GM23338 (cell line): ENCODE measurements around the gene TFF2. TPM values are rescaled to one million over a fixed set of nuclear protein-coding genes. Genes with fewer than 3 reads are reported as not detected.

Experiments used
- ATAC-seq: fragments of 200-7000 bp; cut with Tn5 transposase; 3 replicates; pipeline ENCODE4 v1.9.1; 2020
- DNase-seq: peaks from one replicate; pipeline ENCODE4 v3.0.0-alpha.2; 2015; ENCODE audit warnings: low spot score
- H2AFZ ChIP-seq: fragments of 200-600 bp; sonication (generic); 2 replicates; pipeline ENCODE4 v1.8.0; 2016; ENCODE audit warnings: antibody characterized with exemption, mild to moderate bottlenecking, moderate library complexity
- H3F3A ChIP-seq: fragments of 200-600 bp; sonication (generic); replicated peaks from 2 replicates; pipeline ENCODE4 v1.8.0; 2017; ENCODE audit warnings: antibody characterized with exemption, mixed run types, low read depth
- H3K27ac ChIP-seq: fragments of 200-600 bp; sonication (generic); 2 replicates; pipeline ENCODE4 v1.6.1; 2016; ENCODE audit warnings: low read depth
- H3K27me3 ChIP-seq: fragments of 200-600 bp; sonication (generic); 2 replicates; pipeline ENCODE4 v1.8.0; 2016; ENCODE audit warnings: mild to moderate bottlenecking, mixed run types, moderate library complexity; ENCODE audit not compliant: insufficient read depth
- H3K36me3 ChIP-seq: fragments of 200-600 bp; sonication (generic); 2 replicates; pipeline ENCODE4 v1.8.0; 2016; ENCODE audit warnings: mild to moderate bottlenecking; ENCODE audit not compliant: insufficient read depth
- H3K4me1 ChIP-seq: fragments of 200-600 bp; sonication (generic); 2 replicates; pipeline ENCODE4 v1.8.0; 2016; ENCODE audit warnings: mild to moderate bottlenecking, moderate library complexity; ENCODE audit not compliant: insufficient read depth
- H3K4me2 ChIP-seq: fragments of 200-600 bp; sonication (generic); 2 replicates; pipeline ENCODE4 v1.7.1; 2017; ENCODE audit warnings: mixed run types
- H3K4me3 ChIP-seq: fragments of 200-600 bp; sonication (generic); 2 replicates; pipeline ENCODE4 v1.6.1; 2016; ENCODE audit warnings: mixed run types
- H3K79me2 ChIP-seq: fragments of 200-600 bp; sonication (generic); replicated peaks from 2 replicates; pipeline ENCODE4 v1.8.0; 2017; ENCODE audit warnings: mild to moderate bottlenecking; ENCODE audit not compliant: insufficient read depth
- H3K9me2 ChIP-seq: fragments of 200-600 bp; sonication (generic); 2 replicates; pipeline ENCODE4 v1.8.0; 2017; ENCODE audit not compliant: insufficient read depth
- H4K20me1 ChIP-seq: fragments of 200-600 bp; sonication (generic); replicated peaks from 2 replicates; pipeline ENCODE4 v1.8.0; 2017; ENCODE audit warnings: mild to moderate bottlenecking; ENCODE audit not compliant: insufficient read depth
- H3K27ac Mint-ChIP-seq: 2 replicates; pipeline ENCODE4 v1.8.0; 2020; ENCODE audit warnings: inconsistent platforms, mild to moderate bottlenecking, moderate library complexity, mixed read lengths
- H3K27me3 Mint-ChIP-seq: 3 replicates; pipeline ENCODE4 v1.8.0; 2022; ENCODE audit warnings: low read depth, mild to moderate bottlenecking, moderate library complexity, mixed read lengths, inconsistent platforms; ENCODE audit not compliant: insufficient read depth, poor library complexity
- H3K36me3 Mint-ChIP-seq: 3 replicates; pipeline ENCODE4 v1.8.0; 2021; ENCODE audit warnings: low read depth, mild to moderate bottlenecking, inconsistent platforms, moderate library complexity, mixed read lengths
- H3K4me1 Mint-ChIP-seq: 3 replicates; pipeline ENCODE4 v1.8.0; 2020; ENCODE audit warnings: mild to moderate bottlenecking, inconsistent platforms, mixed read lengths
- H3K4me3 Mint-ChIP-seq: 3 replicates; pipeline ENCODE4 v1.8.0; 2021; ENCODE audit warnings: moderate library complexity, mild to moderate bottlenecking, inconsistent platforms, mixed read lengths
- H3K9me3 Mint-ChIP-seq: 3 replicates; pipeline ENCODE4 v1.8.0; 2020; ENCODE audit warnings: moderate library complexity, mild to moderate bottlenecking, inconsistent platforms, mixed read lengths
- CREB1 ChIP-seq: fragments of 250-450 bp; sonication (Bioruptor Pico); IDR thresholded peaks from 2 replicates; pipeline ENCODE4 v1.5.0; 2020; ENCODE audit warnings: low read depth, mild to moderate bottlenecking, moderate library complexity
- CTCF ChIP-seq, 2 experiments: fragments of 200-600 bp in 1 of 2; sonication (generic) in 1 of 2; conservative IDR thresholded peaks; 2 replicates each; pipeline versions ENCODE4 v1.5.1 to v1.6.1; 2016 to 2017; ENCODE audit warnings: antibody characterized with exemption in 2 of 2, low read depth in 2 of 2, mild to moderate bottlenecking in 2 of 2, moderate library complexity in 1 of 2
- ETS1 ChIP-seq: IDR thresholded peaks from 2 replicates; pipeline ENCODE4 v1.6.1; 2016; ENCODE audit warnings: antibody characterized with exemption
- EZH2 ChIP-seq: fragments of 200-600 bp; sonication (generic); IDR thresholded peaks from one replicate; pipeline ENCODE4 v1.8.0; 2017; ENCODE audit warnings: antibody characterized with exemption, mild to moderate bottlenecking, low read depth; ENCODE audit not compliant: unreplicated experiment
- EZH2phosphoT487 ChIP-seq: fragments of 200-600 bp; sonication (generic); IDR thresholded peaks from one replicate; pipeline ENCODE4 v1.8.1; 2018; ENCODE audit warnings: antibody characterized with exemption; ENCODE audit not compliant: unreplicated experiment
- JUNB ChIP-seq: IDR thresholded peaks from one replicate; pipeline ENCODE4 v1.6.1; 2016; ENCODE audit warnings: antibody characterized with exemption; ENCODE audit not compliant: unreplicated experiment
- NANOG ChIP-seq: IDR thresholded peaks from 2 replicates; pipeline ENCODE4 v1.6.1; 2016; ENCODE audit warnings: antibody characterized with exemption, borderline replicate concordance
- POLR2AphosphoS5 ChIP-seq: IDR thresholded peaks from 2 replicates; pipeline ENCODE4 v1.6.1; 2016; ENCODE audit warnings: antibody characterized with exemption, low read depth
- REST ChIP-seq: IDR thresholded peaks from one replicate; pipeline ENCODE4 v1.6.1; 2018; ENCODE audit warnings: antibody characterized with exemption; ENCODE audit not compliant: unreplicated experiment
- STAT1 ChIP-seq: IDR thresholded peaks from one replicate; pipeline ENCODE4 v1.6.1; 2016; ENCODE audit warnings: antibody characterized with exemption; ENCODE audit not compliant: unreplicated experiment
- ZNF331 ChIP-seq: fragments of 250-450 bp; sonication (Bioruptor Pico); IDR thresholded peaks from 2 replicates; pipeline ENCODE4 v1.5.0; 2020; ENCODE audit warnings: low read depth, mild to moderate bottlenecking, moderate library complexity
- polyA plus RNA-seq: library from polyadenylated mRNA; unstranded; fragments of >200 nt; fragmentation: Nextera tagmentation; extraction: Ambion mirVana; gene quantifications from 2 replicates; pipeline ENCODE4 v1.2.1, GENCODE V29; 2016
- total RNA-seq: library from RNA; depleted of rRNA; stranded (reverse); fragments of >200 nt; shearing (Covaris generic); gene quantifications from 2 replicates; pipeline ENCODE4 v1.2.3, GENCODE V29; 2014
- TF ChIP-seq, protein P1 (sequence below): fragments of 250-450 bp; sonication (Bioruptor Pico); IDR thresholded peaks from 2 replicates; pipeline ENCODE4 v1.5.0; 2020; ENCODE audit warnings: mild to moderate bottlenecking, moderate library complexity

Gene TFF2
- total and polyA plus RNA-seq, 2 experiments from 2014 or later: not detected

- Mint-ChIP-seq H3K27me3 (peaks cover 11% of the 10 kb centered on the region), H3K4me3 (no peak overlapping the region), H3K36me3 (no peaks in the 10 kb centered on the region), H3K27ac (no peak overlapping the region), H3K9me3 (no peaks in the 10 kb centered on the region), H3K4me1 (peaks cover 40% of the 10 kb centered on the region)
- Histone ChIP-seq H3K36me3 (no peaks in the 10 kb centered on the region), H3K4me1 (peaks cover 11% of the 10 kb centered on the region; the same call in 1 of the 2 replicates), H4K20me1 (no peaks in the 10 kb centered on the region), H3K9me2 (no peaks in the 10 kb centered on the region), H3K79me2 (no peaks in the 10 kb centered on the region), H3K27ac (no peak overlapping the region), H3F3A (no peaks in the 10 kb centered on the region), H3K27me3 (no peaks in the 10 kb centered on the region), H2AFZ (no peak overlapping the region), H3K4me3 (no peak overlapping the region), H3K4me2 (no peak overlapping the region)
- no peak for TF ChIP-seq POLR2AphosphoS5
- TF ChIP-seq, protein P1, sequence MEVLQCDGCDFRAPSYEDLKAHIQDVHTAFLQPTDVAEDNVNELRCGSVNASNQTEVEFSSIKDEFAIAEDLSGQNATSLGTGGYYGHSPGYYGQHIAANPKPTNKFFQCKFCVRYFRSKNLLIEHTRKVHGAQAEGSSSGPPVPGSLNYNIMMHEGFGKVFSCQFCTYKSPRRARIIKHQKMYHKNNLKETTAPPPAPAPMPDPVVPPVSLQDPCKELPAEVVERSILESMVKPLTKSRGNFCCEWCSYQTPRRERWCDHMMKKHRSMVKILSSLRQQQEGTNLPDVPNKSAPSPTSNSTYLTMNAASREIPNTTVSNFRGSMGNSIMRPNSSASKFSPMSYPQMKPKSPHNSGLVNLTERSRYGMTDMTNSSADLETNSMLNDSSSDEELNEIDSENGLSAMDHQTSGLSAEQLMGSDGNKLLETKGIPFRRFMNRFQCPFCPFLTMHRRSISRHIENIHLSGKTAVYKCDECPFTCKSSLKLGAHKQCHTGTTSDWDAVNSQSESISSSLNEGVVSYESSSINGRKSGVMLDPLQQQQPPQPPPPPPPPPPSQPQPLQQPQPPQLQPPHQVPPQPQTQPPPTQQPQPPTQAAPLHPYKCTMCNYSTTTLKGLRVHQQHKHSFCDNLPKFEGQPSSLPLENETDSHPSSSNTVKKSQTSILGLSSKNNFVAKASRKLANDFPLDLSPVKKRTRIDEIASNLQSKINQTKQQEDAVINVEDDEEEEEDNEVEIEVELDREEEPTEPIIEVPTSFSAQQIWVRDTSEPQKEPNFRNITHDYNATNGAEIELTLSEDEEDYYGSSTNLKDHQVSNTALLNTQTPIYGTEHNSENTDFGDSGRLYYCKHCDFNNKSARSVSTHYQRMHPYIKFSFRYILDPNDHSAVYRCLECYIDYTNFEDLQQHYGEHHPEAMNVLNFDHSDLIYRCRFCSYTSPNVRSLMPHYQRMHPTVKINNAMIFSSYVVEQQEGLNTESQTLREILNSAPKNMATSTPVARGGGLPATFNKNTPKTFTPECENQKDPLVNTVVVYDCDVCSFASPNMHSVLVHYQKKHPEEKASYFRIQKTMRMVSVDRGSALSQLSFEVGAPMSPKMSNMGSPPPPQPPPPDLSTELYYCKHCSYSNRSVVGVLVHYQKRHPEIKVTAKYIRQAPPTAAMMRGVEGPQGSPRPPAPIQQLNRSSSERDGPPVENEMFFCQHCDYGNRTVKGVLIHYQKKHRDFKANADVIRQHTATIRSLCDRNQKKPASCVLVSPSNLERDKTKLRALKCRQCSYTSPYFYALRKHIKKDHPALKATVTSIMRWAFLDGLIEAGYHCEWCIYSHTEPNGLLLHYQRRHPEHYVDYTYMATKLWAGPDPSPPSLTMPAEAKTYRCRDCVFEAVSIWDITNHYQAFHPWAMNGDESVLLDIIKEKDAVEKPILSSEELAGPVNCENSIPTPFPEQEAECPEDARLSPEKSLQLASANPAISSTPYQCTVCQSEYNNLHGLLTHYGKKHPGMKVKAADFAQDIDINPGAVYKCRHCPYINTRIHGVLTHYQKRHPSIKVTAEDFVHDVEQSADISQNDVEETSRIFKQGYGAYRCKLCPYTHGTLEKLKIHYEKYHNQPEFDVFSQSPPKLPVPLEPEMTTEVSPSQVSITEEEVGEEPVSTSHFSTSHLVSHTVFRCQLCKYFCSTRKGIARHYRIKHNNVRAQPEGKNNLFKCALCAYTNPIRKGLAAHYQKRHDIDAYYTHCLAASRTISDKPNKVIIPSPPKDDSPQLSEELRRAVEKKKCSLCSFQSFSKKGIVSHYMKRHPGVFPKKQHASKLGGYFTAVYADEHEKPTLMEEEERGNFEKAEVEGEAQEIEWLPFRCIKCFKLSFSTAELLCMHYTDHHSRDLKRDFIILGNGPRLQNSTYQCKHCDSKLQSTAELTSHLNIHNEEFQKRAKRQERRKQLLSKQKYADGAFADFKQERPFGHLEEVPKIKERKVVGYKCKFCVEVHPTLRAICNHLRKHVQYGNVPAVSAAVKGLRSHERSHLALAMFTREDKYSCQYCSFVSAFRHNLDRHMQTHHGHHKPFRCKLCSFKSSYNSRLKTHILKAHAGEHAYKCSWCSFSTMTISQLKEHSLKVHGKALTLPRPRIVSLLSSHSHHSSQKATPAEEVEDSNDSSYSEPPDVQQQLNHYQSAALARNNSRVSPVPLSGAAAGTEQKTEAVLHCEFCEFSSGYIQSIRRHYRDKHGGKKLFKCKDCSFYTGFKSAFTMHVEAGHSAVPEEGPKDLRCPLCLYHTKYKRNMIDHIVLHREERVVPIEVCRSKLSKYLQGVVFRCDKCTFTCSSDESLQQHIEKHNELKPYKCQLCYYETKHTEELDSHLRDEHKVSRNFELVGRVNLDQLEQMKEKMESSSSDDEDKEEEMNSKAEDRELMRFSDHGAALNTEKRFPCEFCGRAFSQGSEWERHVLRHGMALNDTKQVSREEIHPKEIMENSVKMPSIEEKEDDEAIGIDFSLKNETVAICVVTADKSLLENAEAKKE (CRISPR knock-in tag): no peak
- no peak for TF ChIP-seq ZNF331 (CRISPR knock-in tag)
- TF ChIP-seq REST: no peak
- TF ChIP-seq NANOG: no peak
- TF ChIP-seq CREB1: no peak
- no peak for TF ChIP-seq ETS1
- no peak for TF ChIP-seq EZH2phosphoT487
- no peak for TF ChIP-seq STAT1
- no peak for TF ChIP-seq JUNB
- TF ChIP-seq EZH2: no peak
- no peak for TF ChIP-seq CTCF (conservative IDR thresholded peaks at IDR 0.05; ENCODE audit: low read depth in 2 of 2)
- DNase-seq (no peak), ATAC-seq (peak; percentile 17; the same call in 2 of the 3 replicates)
Measured at GRCh38 chr21:42317826-42318746, 32.7 kb downstream of the TFF2 start.
